Transverse colon (tissue), 4 donors: Measurements from ENCODE around the gene CHEK2. TPM values are rescaled to one million over a fixed set of nuclear protein-coding genes. Genes with fewer than 3 reads are reported as not detected.
"Not testable (repeated sequence)": the region's sequence is repeated elsewhere in the genome, so short reads cannot be mapped to it uniquely, and the experiment has no call there.

Source experiments
- DNase-seq: peaks from one replicate; pipeline ENCODE4 v3.0.0-alpha.2; 2019
- H3K27ac ChIP-seq, 4 donors: fragments of 200-600 bp; sonication (generic); 2 replicates each; pipeline ENCODE4 v1.5.1; 2016 to 2018; ENCODE audit warnings: inconsistent platforms in 4 of 4
- H3K27me3 ChIP-seq: fragments of 200-600 bp; sonication (generic); 2 replicates; pipeline ENCODE4 v1.5.1; 2017; ENCODE audit warnings: inconsistent platforms
- H3K36me3 ChIP-seq, 4 donors: fragments of 200-600 bp; sonication (generic); 2 replicates each; pipeline ENCODE4 v1.5.1; 2017 to 2019; ENCODE audit warnings: inconsistent platforms in 4 of 4
- H3K4me1 ChIP-seq, 4 donors: fragments of 200-600 bp; sonication (generic); 2 replicates each; pipeline ENCODE4 v1.5.1; 2017 to 2020; ENCODE audit warnings: inconsistent platforms in 4 of 4
- H3K4me3 ChIP-seq, 4 donors: fragments of 200-600 bp; sonication (generic); 1 replicate in 1 of 4; 2 replicates in 3 of 4; pipeline versions ENCODE4 v1.5.1 to v1.6.1; 2017 to 2019; ENCODE audit warnings: inconsistent platforms in 4 of 4
- H3K9me3 ChIP-seq, 2 donors: fragments of 200-600 bp; sonication (generic); 2 replicates each; pipeline ENCODE4 v1.5.1; 2017 to 2019; ENCODE audit warnings: inconsistent platforms in 2 of 2
- EP300 ChIP-seq: sonication (generic); formaldehyde crosslinking; IDR thresholded peaks from one replicate; pipeline ENCODE4 v1.6.1; 2017; ENCODE audit warnings: antibody characterized with exemption, low read depth
- POLR2A ChIP-seq: fragments of 450-650 bp; IDR thresholded peaks from one replicate; pipeline ENCODE4 v1.6.1; 2016; ENCODE audit warnings: antibody characterized with exemption, mild to moderate bottlenecking, moderate library complexity
- POLR2AphosphoS5 ChIP-seq, 3 donors: sonication (generic); formaldehyde crosslinking; IDR thresholded peaks; one replicate each; pipeline ENCODE4 v1.6.1; 2016; ENCODE audit warnings: antibody characterized with exemption in 3 of 3
- WGBS, 2 donors: methylation state at CpG; one replicate each; pipeline ENCODE4 v1.1.5; 2018; ENCODE audit warnings: low coverage in 1 of 2; 5-methylcytosine and 5-hydroxymethylcytosine counted together
- in situ Hi-C, 4 donors: fragments of 200-750 bp; cut with MboI; loops; one replicate each; pipeline versions ENCODE4 v1.15.0 to v1.15.1; 2017; ENCODE audit warnings: low sequenced_read_pairs in 3 of 4, low pct_ligation_motif_present in 1 of 4, low pct_unique_long_range_greater_than_20kb in 1 of 4
- intact Hi-C: fragments of 100-400 bp; cut with DNase I; formaldehyde crosslinking; loops from one replicate; pipeline ENCODE4 v1.15.1; 2023; ENCODE audit warnings: low total_unique reads
- total RNA-seq, 4 donors: library from RNA; depleted of rRNA; stranded (reverse); fragments of >200 nt; gene quantifications; one replicate each; pipeline ENCODE4 v1.1.0, GENCODE V29; 2016
- TF ChIP-seq, protein P1 (sequence below), 5 experiments: fragments of 200-600 bp in 3 of 5; fragments of 450-650 bp in 2 of 5; sonication (generic) in 3 of 5; IDR thresholded peaks; 1 replicate in 2 of 5; 2 replicates in 3 of 5; pipeline ENCODE4 v1.5.1; 2016 to 2017; ENCODE audit warnings: antibody characterized with exemption in 5 of 5, inconsistent platforms in 3 of 5, mild to moderate bottlenecking in 2 of 5, moderate library complexity in 1 of 5

The CHEK2 gene
- total RNA-seq, 4 donors from 2014 or later = 6.6 to 12.1 (median 10.8) TPM; not detected in 1

DNA sequence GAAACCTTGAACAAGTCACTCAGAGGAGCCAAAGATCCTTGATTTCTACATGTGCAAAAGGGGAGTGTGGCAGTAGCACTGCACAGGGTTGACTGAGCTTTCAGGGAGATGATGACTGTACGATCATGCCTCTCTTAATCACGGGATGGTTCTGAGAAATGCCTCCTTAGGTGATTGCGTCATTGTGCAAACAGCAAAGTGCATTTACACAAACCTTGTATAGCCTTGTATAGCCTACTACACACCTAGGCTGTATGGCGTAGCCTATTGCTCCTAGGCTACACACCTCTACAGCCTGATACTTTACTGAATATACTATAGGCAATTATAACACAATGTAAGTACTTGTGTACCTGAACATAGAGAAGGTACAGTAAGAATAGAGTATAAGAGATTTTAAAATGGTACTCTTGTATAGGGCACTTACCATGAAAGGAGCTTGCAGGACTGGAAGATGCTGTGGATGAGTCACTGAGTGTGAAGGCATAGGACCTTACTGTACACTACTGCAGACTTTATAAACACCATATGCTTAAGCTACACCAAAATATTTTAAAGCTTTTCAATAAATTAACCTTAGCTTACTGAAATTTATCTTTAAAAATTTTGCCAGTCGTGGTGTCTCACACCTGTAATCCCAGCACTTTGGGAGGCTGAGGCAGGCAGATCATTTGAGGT lies 60.7 kb downstream of the CHEK2 start:
- DNase-seq = peak; percentile 11
- H3K36me3 ChIP-seq, H3K27ac ChIP-seq, H3K9me3 ChIP-seq, H3K4me3 ChIP-seq, intact Hi-C loops, in situ Hi-C loops: not testable (repeated sequence)
- H3K27me3 ChIP-seq = peaks cover 20% of the 10 kb centered on the region
- TF ChIP-seq POLR2AphosphoS5 (IDR thresholded peaks at IDR 0.05) = peak in 1 of 3 donors; percentile 31
- 53 to 56% methylated on average over 3 to 5 of the region's 5 CpGs for WGBS, 2 donors
- H3K4me1 ChIP-seq = peaks cover 0 to 11% (median 8%) of the 10 kb centered on the region in 4 donors

GRCh38 chr22:28679611-28680287 lies 61.9 kb downstream of the CHEK2 start, which contains the start of gene TTC28:
TTC28 (minus strand) TSS chr22:28679840; CDS start chr22:28679723, 117 bp downstream.
- H3K9me3 ChIP-seq, in situ Hi-C loops, intact Hi-C loops, H3K36me3 ChIP-seq: not testable (repeated sequence)
- H3K27ac ChIP-seq = peak within 1 kb of the TSS; percentile 56 to 83 (median 75)
- H3K4me1 ChIP-seq = peaks cover 0 to 11% (median 8%) of the 10 kb centered on the region in 4 donors
- peak within 1 kb of the TSS; percentile 68 to 88 (median 77) for H3K4me3 ChIP-seq
- H3K27me3 ChIP-seq = peaks cover 20% of the 10 kb centered on the region
- DNase-seq = peak; percentile 73
- 0% methylated on average over 34 of the region's 101 CpGs; no CpG with 5 or more reads in 1 of the 2 donors for WGBS, 2 donors

DNA sequence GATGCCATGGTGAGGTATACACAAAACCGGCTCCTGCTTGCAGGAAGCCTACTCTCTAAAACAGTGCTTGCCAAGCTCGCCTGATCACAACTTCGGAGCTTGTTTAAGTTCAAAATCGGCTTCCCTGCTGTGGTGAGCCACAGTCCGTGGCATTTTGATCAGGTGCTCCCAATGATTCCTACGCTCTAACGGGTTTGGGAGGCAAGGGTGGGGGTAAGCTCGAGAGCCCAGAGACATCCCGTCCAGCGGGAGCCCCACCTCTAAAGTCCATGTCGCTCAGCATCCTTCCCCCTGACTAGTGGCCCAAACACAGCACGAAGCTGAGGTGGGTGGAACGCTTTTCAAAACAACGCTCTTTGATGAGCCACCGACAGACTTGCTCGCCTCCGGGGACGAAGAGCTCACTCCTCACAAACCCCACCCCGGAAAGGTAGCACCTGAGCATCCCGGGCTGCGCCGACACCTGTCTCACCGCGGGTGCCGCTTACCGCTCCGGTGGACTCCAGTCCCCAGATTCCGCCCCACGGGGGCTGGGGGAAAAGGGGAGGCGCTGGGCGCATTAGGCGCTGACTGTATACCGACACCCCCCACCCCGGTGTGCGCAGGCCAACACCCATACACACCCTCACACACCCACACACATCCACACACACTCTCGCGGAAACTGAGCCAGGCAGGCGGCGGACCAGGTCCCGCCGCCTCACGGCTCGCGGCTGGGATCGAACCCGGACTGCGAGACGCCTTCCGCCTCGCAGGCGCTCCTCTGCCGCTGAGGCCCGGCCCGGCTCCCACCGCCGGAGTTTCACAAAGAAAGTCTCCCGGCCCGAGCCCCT lies 62.6 kb downstream of the CHEK2 start:
- 34 to 60% methylated on average over 1 to 38 of the region's 58 CpGs for WGBS, 2 donors
- intact Hi-C loops, in situ Hi-C loops, H3K36me3 ChIP-seq, H3K9me3 ChIP-seq: not testable (repeated sequence)
- DNase-seq = peak; percentile 9
- Histone ChIP-seq H3K27me3 (peaks cover 20% of the 10 kb centered on the region), H3K4me1 (peaks cover 0 to 12% (median 10%) of the 10 kb centered on the region in 4 donors), H3K4me3 (peak overlapping the region; percentile 68 to 88 (median 77)), H3K27ac (peak overlapping the region; percentile 56 to 83 (median 75))

GRCh38 chr22:28678170-28678569 lies 63.5 kb downstream of the CHEK2 start:
- H3K36me3 ChIP-seq, H3K27ac ChIP-seq, intact Hi-C loops, DNase-seq, in situ Hi-C loops, H3K4me3 ChIP-seq, H3K9me3 ChIP-seq: not testable (repeated sequence)
- H3K27me3 ChIP-seq = peaks cover 20% of the 10 kb centered on the region
- H3K4me1 ChIP-seq = peaks cover 0 to 12% (median 10%) of the 10 kb centered on the region in 4 donors
- 83 to 100% methylated on average over 2 to 7 of the region's 7 CpGs for WGBS, 2 donors

DNA sequence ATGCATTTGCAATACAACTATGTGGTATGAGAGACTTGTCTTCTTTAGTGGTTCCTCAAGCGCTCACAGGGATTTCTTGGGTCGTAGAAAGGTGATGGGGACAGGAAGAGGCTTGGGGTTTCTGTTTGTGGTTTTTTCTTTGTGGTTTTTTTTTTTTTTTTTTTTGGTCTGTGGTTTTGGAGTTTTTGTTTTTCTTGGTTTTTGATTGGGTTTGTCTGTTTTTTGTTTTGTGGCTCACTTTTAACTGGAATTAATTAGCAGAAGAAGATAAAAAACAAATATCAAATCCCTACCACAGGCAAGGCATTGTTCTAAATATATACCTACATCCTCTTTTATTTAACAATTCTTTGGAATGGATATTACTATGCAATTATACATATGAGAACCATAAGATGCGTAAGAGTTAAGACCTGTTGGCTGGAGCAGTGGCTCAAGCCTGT lies 67.5 kb downstream of the CHEK2 start:
- Histone ChIP-seq H3K9me3 (no peaks in the 10 kb centered on the region), H3K27me3 (peaks cover 16% of the 10 kb centered on the region), H3K27ac (no peak overlapping the region), H3K4me1 (peaks cover 0 to 7% (median under 1%) of the 10 kb centered on the region in 4 donors), H3K4me3 (no peak overlapping the region), H3K36me3 (no peaks in the 10 kb centered on the region)
- TF ChIP-seq, protein P1, sequence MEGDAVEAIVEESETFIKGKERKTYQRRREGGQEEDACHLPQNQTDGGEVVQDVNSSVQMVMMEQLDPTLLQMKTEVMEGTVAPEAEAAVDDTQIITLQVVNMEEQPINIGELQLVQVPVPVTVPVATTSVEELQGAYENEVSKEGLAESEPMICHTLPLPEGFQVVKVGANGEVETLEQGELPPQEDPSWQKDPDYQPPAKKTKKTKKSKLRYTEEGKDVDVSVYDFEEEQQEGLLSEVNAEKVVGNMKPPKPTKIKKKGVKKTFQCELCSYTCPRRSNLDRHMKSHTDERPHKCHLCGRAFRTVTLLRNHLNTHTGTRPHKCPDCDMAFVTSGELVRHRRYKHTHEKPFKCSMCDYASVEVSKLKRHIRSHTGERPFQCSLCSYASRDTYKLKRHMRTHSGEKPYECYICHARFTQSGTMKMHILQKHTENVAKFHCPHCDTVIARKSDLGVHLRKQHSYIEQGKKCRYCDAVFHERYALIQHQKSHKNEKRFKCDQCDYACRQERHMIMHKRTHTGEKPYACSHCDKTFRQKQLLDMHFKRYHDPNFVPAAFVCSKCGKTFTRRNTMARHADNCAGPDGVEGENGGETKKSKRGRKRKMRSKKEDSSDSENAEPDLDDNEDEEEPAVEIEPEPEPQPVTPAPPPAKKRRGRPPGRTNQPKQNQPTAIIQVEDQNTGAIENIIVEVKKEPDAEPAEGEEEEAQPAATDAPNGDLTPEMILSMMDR (IDR thresholded peaks at IDR 0.05) = no peak
- TF ChIP-seq EP300 = no peak
- TF ChIP-seq POLR2A = no peak
- TF ChIP-seq POLR2AphosphoS5 (IDR thresholded peaks at IDR 0.05) = no peak
- in situ Hi-C loops (no loop called here), intact Hi-C loops (no loop called here)
- no peak for DNase-seq
- 63 to 81% methylated on average over 3 of the region's 3 CpGs for WGBS, 2 donors
